HCT116 (cell line): ENCODE results near the gene XRN1. TPM values are rescaled to one million over a fixed set of nuclear protein-coding genes. Genes with fewer than 3 reads are reported as not detected.

Experiments
- ATAC-seq: fragments of 200-7000 bp; cut with Tn5 transposase; 2 replicates; pipeline ENCODE4 v1.9.1; 2020; ENCODE audit warnings: mild to moderate bottlenecking, moderate library complexity
- BruUV-seq: library from RNA; stranded (reverse); fragments of 400-500 nt; replicated peaks from 2 replicates; lab custom pipeline; 2021; lab: Mats Ljungman, UMichigan
- CTCF ChIA-PET: fragments of 300-600 bp; sonication (Branson Sonifier 250); formaldehyde crosslinking; loops from one replicate; lab custom pipeline; 2021; ENCODE audit warnings: antibody characterized with exemption; lab: Charles Lee
- POLR2A ChIA-PET: fragments of 300-600, 350-600 bp; sonication (Branson Sonifier 250); formaldehyde crosslinking; loops from one replicate; lab custom pipeline; 2021; ENCODE audit warnings: antibody characterized with exemption; lab: Charles Lee
- RAD21 ChIA-PET, 2 experiments: fragments of 300-600 bp; sonication (Branson Sonifier 250); formaldehyde crosslinking; loops; one replicate each; lab custom pipeline; 2023; ENCODE audit warnings: low total read pairs in 2 of 2; ENCODE audit not compliant: uncharacterized antibody in 2 of 2, unreplicated experiment in 2 of 2, low non-redundant PET in 1 of 2; lab: Charles Lee
- DNase-seq: peaks from one replicate; pipeline ENCODE4 v3.0.0-alpha.2; 2010; ENCODE audit warnings: low read depth, low spot score
- H2AFZ ChIP-seq: fragments of 200-600 bp; shearing (Covaris generic), sonication (generic); 2 replicates; pipeline ENCODE4 v1.6.1; 2017; ENCODE audit warnings: low read depth, mixed run types, mixed read lengths, antibody characterized with exemption, low read length; ENCODE audit not compliant: poor library complexity, severe bottlenecking
- H3K27ac ChIP-seq: 2 replicates; pipeline ENCODE4 v1.5.1; 2012; ENCODE audit warnings: low read depth, low read length
- H3K27me3 ChIP-seq: fragments of 200-600 bp; sonication (generic); 2 replicates; pipeline ENCODE4 v1.6.1; 2016; ENCODE audit warnings: mixed run types, low read length, mixed read lengths; ENCODE audit not compliant: insufficient read depth
- H3K36me3 ChIP-seq, 2 experiments: fragments of 200-500 bp in 1 of 2; fragments of 200-600 bp in 1 of 2; sonication (Bioruptor generic) in 1 of 2; sonication (generic) in 1 of 2; 2 replicates each; pipeline versions ENCODE4 v1.5.1 to v1.6.1; 2014 to 2016; ENCODE audit warnings: low read length in 2 of 2, inconsistent platforms in 1 of 2, mixed read lengths in 1 of 2, mixed run types in 1 of 2; ENCODE audit not compliant: insufficient read depth in 2 of 2, control insufficient read depth in 1 of 2
- H3K4me1 ChIP-seq, 2 experiments: fragments of 200-600 bp in 1 of 2; sonication (generic) in 1 of 2; 2 replicates each; pipeline versions ENCODE4 v1.5.1 to v1.6.1; 2012 to 2017; ENCODE audit warnings: low read length in 2 of 2, inconsistent platforms in 1 of 2, mild to moderate bottlenecking in 1 of 2, mixed read lengths in 1 of 2, mixed run types in 1 of 2, moderate library complexity in 1 of 2; ENCODE audit not compliant: insufficient read depth in 2 of 2, control insufficient read depth in 1 of 2
- H3K4me2 ChIP-seq: fragments of 200-600 bp; sonication (generic); 2 replicates; pipeline ENCODE4 v1.6.1; 2017; ENCODE audit warnings: mixed run types, low read length, mixed read lengths
- H3K4me3 ChIP-seq, 2 experiments: fragments of 200-600 bp in 1 of 2; sonication (generic) in 1 of 2; replicated peaks in 1 of 2; 2 replicates each; pipeline ENCODE4 v1.5.1; 2011 to 2016; ENCODE audit warnings: low read length in 2 of 2, control low read depth in 1 of 2, low read depth in 1 of 2, mild to moderate bottlenecking in 1 of 2, mixed read lengths in 1 of 2, mixed run types in 1 of 2
- H3K79me2 ChIP-seq: fragments of 200-600 bp; sonication (generic); 2 replicates; pipeline ENCODE4 v1.6.1; 2017; ENCODE audit warnings: mild to moderate bottlenecking, mixed run types, low read length, moderate library complexity, mixed read lengths; ENCODE audit not compliant: insufficient read depth
- H3K9ac ChIP-seq: fragments of 200-600 bp; sonication (generic); 2 replicates; pipeline ENCODE4 v1.6.1; 2016; ENCODE audit warnings: low read length, mixed read lengths
- H3K9me2 ChIP-seq: fragments of 200-600 bp; sonication (generic), shearing (Covaris generic); 2 replicates; pipeline ENCODE4 v1.6.1; 2017; ENCODE audit warnings: mixed run types, mild to moderate bottlenecking, moderate library complexity; ENCODE audit not compliant: insufficient read depth
- H3K9me3 ChIP-seq, 2 experiments: fragments of 200-500 bp in 1 of 2; fragments of 200-600 bp in 1 of 2; sonication (Bioruptor generic) in 1 of 2; sonication (generic) in 1 of 2; 2 replicates each; pipeline ENCODE4 v1.6.1; 2014 to 2017; ENCODE audit warnings: low read length in 2 of 2, mixed read lengths in 2 of 2, inconsistent platforms in 1 of 2, low read depth in 1 of 2, mild to moderate bottlenecking in 1 of 2, mixed run types in 1 of 2, moderate library complexity in 1 of 2; ENCODE audit not compliant: control insufficient read depth in 1 of 2, insufficient read depth in 1 of 2
- H4K20me1 ChIP-seq: fragments of 200-600 bp; sonication (generic), shearing (Covaris generic); 2 replicates; pipeline ENCODE4 v1.6.1; 2017; ENCODE audit warnings: mixed run types, mild to moderate bottlenecking, moderate library complexity; ENCODE audit not compliant: insufficient read depth
- CBX3 ChIP-seq: IDR thresholded peaks from 2 replicates; pipeline ENCODE4 v1.6.1; 2012; ENCODE audit warnings: low read depth
- CEBPB ChIP-seq: IDR thresholded peaks from 2 replicates; pipeline ENCODE4 v1.6.1; 2012; ENCODE audit warnings: low read depth
- EGR1 ChIP-seq: IDR thresholded peaks from 2 replicates; pipeline ENCODE4 v1.6.1; 2012; ENCODE audit warnings: low read depth
- EZH2 ChIP-seq: fragments of 200-600 bp; sonication (generic); IDR thresholded peaks from 2 replicates; pipeline ENCODE4 v1.6.1; 2017; ENCODE audit warnings: antibody characterized with exemption, mixed run types
- FOSL1 ChIP-seq: IDR thresholded peaks from 2 replicates; pipeline ENCODE4 v1.6.1; 2012; ENCODE audit warnings: low read depth
- JUND ChIP-seq: IDR thresholded peaks from 2 replicates; pipeline ENCODE4 v1.6.1; 2012
- POLR2A ChIP-seq: IDR thresholded peaks from 2 replicates; pipeline ENCODE4 v1.7.0; 2011; ENCODE audit warnings: borderline replicate concordance; ENCODE audit not compliant: insufficient read depth, insufficient read length; ENCODE audit errors: extremely low read depth
- POLR2AphosphoS5 ChIP-seq: IDR thresholded peaks from 2 replicates; pipeline ENCODE4 v1.6.1; 2011; ENCODE audit warnings: mild to moderate bottlenecking, low read depth, low read length, moderate library complexity
- SIN3A ChIP-seq: IDR thresholded peaks from 2 replicates; pipeline ENCODE4 v1.6.1; 2012; ENCODE audit warnings: low read depth
- SP1 ChIP-seq: IDR thresholded peaks from 2 replicates; pipeline ENCODE4 v1.6.1; 2012; ENCODE audit warnings: low read depth
- SRF ChIP-seq: IDR thresholded peaks from 2 replicates; pipeline ENCODE4 v1.6.1; 2012; ENCODE audit warnings: low read depth
- TCF7L2 ChIP-seq: IDR thresholded peaks from 2 replicates; pipeline ENCODE4 v1.7.0; 2011; ENCODE audit warnings: borderline replicate concordance, inconsistent platforms; ENCODE audit not compliant: insufficient read depth, insufficient read length; ENCODE audit errors: extremely low read depth
- YY1 ChIP-seq: IDR thresholded peaks from 2 replicates; pipeline ENCODE4 v1.6.1; 2011; ENCODE audit warnings: low read length, low read depth, moderate library complexity, mild to moderate bottlenecking; ENCODE audit not compliant: insufficient replicate concordance; ENCODE audit errors: extremely low read depth
- ZFX ChIP-seq: fragments of 450-650 bp; IDR thresholded peaks from 2 replicates; pipeline ENCODE4 v1.6.1; 2017
- intact Hi-C: fragments of 100-400 bp; cut with micrococcal nuclease; formaldehyde crosslinking; loops from 2 replicates; pipeline ENCODE4 v1.10.0; 2022
- total RNA-seq: library from RNA; stranded (reverse); gene quantifications from one replicate; pipeline ENCODE4 v1.2.1, GENCODE V29; 2021; ENCODE audit not compliant: unreplicated experiment
- TF ChIP-seq, protein P1 (sequence below): IDR thresholded peaks from 2 replicates; pipeline ENCODE4 v1.6.1; 2011; ENCODE audit warnings: mild to moderate bottlenecking, low read length, moderate library complexity; ENCODE audit not compliant: insufficient replicate concordance; ENCODE audit errors: extremely low read depth
- TF ChIP-seq, protein P2 (sequence below): IDR thresholded peaks from 2 replicates; pipeline ENCODE4 v1.6.1; 2012; ENCODE audit warnings: low read depth
- TF ChIP-seq, protein P3 (sequence below): IDR thresholded peaks from 2 replicates; pipeline ENCODE4 v1.6.1; 2012
- TF ChIP-seq, protein P4 (sequence below): IDR thresholded peaks from 2 replicates; pipeline ENCODE4 v1.6.1; 2012

The XRN1 gene
- total RNA-seq, 1 experiment from 2014 or later: 21.3 TPM

DNA sequence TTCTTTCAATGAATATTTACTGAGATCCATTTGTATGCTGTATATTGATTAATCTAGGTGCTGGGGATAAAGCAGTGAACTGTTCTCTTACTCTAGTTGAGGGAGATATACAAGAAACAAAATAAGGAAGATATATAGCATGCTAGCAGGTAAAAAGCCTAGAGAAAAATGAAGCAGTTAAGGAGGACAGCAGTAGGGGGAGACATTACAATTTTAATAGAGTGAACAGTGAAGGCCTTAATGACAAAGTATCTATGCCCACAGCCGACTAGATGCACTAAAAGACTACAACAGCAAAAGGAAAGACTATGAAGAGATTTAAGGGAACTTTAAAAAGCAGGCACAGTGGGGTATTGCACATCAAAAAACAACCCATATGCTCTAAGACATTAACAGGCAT is 81.4 kb downstream of the XRN1 start (continued):
- TF ChIP-seq, protein P1, sequence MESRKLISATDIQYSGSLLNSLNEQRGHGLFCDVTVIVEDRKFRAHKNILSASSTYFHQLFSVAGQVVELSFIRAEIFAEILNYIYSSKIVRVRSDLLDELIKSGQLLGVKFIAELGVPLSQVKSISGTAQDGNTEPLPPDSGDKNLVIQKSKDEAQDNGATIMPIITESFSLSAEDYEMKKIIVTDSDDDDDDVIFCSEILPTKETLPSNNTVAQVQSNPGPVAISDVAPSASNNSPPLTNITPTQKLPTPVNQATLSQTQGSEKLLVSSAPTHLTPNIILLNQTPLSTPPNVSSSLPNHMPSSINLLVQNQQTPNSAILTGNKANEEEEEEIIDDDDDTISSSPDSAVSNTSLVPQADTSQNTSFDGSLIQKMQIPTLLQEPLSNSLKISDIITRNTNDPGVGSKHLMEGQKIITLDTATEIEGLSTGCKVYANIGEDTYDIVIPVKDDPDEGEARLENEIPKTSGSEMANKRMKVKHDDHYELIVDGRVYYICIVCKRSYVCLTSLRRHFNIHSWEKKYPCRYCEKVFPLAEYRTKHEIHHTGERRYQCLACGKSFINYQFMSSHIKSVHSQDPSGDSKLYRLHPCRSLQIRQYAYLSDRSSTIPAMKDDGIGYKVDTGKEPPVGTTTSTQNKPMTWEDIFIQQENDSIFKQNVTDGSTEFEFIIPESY: no peak
- TF ChIP-seq EGR1: no peak
- TF ChIP-seq, all 23 proteins: peak for 2

DNA sequence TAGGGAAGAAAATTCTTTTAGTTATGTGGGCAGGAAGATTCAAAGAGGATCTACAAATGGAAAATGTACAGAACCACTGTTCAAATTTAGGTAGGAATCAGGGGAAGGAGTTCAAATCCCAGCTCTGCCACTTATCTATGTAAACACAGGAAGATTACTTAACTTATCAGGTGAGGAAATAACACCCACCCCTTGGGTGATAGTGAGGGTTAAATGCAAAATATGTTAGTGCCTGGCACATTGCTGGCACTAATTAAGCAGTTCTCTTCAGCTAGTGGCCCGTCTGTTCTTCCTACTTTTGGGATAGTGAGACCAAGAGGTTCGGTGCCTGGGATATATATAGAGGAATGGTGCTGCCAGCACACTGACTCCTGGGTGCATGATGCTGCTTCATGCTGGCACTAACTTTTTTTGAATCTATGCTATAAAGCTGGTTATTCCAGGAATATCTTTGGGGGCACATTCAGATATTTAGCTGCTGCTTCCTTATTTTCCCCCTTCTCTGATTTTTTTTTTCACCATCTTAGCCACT is 83.8 kb downstream of the XRN1 start:
- H3K4me3 ChIP-seq: no peak overlapping the region
- H4K20me1 ChIP-seq: no peaks in the 10 kb centered on the region
- intact Hi-C loops: no loop called here
- H3K4me1 ChIP-seq: no peaks in the 10 kb centered on the region
- TF ChIP-seq YY1 (no peak), SP1 (no peak), JUND (no peak), POLR2A (no peak), SRF (no peak), SIN3A (no peak), FOSL1 (no peak), EZH2 (no peak), ZFX (no peak), CEBPB (no peak), POLR2AphosphoS5 (no peak), EGR1 (no peak), TCF7L2 (no peak), CBX3 (no peak)
- TF ChIP-seq, protein P2, sequence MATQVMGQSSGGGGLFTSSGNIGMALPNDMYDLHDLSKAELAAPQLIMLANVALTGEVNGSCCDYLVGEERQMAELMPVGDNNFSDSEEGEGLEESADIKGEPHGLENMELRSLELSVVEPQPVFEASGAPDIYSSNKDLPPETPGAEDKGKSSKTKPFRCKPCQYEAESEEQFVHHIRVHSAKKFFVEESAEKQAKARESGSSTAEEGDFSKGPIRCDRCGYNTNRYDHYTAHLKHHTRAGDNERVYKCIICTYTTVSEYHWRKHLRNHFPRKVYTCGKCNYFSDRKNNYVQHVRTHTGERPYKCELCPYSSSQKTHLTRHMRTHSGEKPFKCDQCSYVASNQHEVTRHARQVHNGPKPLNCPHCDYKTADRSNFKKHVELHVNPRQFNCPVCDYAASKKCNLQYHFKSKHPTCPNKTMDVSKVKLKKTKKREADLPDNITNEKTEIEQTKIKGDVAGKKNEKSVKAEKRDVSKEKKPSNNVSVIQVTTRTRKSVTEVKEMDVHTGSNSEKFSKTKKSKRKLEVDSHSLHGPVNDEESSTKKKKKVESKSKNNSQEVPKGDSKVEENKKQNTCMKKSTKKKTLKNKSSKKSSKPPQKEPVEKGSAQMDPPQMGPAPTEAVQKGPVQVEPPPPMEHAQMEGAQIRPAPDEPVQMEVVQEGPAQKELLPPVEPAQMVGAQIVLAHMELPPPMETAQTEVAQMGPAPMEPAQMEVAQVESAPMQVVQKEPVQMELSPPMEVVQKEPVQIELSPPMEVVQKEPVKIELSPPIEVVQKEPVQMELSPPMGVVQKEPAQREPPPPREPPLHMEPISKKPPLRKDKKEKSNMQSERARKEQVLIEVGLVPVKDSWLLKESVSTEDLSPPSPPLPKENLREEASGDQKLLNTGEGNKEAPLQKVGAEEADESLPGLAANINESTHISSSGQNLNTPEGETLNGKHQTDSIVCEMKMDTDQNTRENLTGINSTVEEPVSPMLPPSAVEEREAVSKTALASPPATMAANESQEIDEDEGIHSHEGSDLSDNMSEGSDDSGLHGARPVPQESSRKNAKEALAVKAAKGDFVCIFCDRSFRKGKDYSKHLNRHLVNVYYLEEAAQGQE: no peak
- TF ChIP-seq, protein P3, sequence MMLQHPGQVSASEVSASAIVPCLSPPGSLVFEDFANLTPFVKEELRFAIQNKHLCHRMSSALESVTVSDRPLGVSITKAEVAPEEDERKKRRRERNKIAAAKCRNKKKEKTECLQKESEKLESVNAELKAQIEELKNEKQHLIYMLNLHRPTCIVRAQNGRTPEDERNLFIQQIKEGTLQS: no peak
- TF ChIP-seq, protein P4, sequence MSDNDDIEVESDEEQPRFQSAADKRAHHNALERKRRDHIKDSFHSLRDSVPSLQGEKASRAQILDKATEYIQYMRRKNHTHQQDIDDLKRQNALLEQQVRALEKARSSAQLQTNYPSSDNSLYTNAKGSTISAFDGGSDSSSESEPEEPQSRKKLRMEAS: no peak
- TF ChIP-seq, protein P1: no peak
- TF ChIP-seq, all 23 proteins: peak for 0
- RAD21 ChIA-PET: no interaction called here
- H3K9me3 ChIP-seq: no peaks in the 10 kb centered on the region
- H2AFZ ChIP-seq: no peak overlapping the region
- no peak for ATAC-seq
- H3K9ac ChIP-seq: no peak overlapping the region
- H3K79me2 ChIP-seq: no peaks in the 10 kb centered on the region
- no peaks in the 10 kb centered on the region; a peak in 1 of 4 replicates for H3K36me3 ChIP-seq
- no peaks in the 10 kb centered on the region for H3K27me3 ChIP-seq
- H3K27ac ChIP-seq: no peak overlapping the region
- CTCF ChIA-PET: no interaction called here
- no peak for DNase-seq
- BruUV-seq: no TSS peak
- H3K9me2 ChIP-seq: no peaks in the 10 kb centered on the region
- POLR2A ChIA-PET: no interaction called here
- H3K4me2 ChIP-seq: no peak overlapping the region
